Amniotic stem cell (primary cell): ENCODE results near the gene NHSL1.

Experiments used
- DNase-seq: peaks from one replicate; lab custom pipeline; 2025; lab: John Stamatoyannopoulos, UW

The NHSL1 gene, protein sequence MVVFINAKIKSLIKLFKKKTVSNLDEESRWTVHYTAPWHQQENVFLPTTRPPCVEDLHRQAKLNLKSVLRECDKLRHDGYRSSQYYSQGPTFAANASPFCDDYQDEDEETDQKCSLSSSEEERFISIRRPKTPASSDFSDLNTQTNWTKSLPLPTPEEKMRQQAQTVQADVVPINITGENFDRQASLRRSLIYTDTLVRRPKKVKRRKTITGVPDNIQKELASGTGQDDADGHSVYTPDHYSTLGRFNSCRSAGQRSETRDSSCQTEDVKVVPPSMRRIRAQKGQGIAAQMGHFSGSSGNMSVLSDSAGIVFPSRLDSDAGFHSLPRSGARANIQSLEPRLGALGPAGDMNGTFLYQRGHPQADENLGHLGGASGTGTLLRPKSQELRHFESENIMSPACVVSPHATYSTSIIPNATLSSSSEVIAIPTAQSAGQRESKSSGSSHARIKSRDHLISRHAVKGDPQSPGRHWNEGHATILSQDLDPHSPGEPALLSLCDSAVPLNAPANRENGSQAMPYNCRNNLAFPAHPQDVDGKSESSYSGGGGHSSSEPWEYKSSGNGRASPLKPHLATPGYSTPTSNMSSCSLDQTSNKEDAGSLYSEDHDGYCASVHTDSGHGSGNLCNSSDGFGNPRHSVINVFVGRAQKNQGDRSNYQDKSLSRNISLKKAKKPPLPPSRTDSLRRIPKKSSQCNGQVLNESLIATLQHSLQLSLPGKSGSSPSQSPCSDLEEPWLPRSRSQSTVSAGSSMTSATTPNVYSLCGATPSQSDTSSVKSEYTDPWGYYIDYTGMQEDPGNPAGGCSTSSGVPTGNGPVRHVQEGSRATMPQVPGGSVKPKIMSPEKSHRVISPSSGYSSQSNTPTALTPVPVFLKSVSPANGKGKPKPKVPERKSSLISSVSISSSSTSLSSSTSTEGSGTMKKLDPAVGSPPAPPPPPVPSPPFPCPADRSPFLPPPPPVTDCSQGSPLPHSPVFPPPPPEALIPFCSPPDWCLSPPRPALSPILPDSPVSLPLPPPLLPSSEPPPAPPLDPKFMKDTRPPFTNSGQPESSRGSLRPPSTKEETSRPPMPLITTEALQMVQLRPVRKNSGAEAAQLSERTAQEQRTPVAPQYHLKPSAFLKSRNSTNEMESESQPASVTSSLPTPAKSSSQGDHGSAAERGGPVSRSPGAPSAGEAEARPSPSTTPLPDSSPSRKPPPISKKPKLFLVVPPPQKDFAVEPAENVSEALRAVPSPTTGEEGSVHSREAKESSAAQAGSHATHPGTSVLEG (N-terminal part only)

DNA sequence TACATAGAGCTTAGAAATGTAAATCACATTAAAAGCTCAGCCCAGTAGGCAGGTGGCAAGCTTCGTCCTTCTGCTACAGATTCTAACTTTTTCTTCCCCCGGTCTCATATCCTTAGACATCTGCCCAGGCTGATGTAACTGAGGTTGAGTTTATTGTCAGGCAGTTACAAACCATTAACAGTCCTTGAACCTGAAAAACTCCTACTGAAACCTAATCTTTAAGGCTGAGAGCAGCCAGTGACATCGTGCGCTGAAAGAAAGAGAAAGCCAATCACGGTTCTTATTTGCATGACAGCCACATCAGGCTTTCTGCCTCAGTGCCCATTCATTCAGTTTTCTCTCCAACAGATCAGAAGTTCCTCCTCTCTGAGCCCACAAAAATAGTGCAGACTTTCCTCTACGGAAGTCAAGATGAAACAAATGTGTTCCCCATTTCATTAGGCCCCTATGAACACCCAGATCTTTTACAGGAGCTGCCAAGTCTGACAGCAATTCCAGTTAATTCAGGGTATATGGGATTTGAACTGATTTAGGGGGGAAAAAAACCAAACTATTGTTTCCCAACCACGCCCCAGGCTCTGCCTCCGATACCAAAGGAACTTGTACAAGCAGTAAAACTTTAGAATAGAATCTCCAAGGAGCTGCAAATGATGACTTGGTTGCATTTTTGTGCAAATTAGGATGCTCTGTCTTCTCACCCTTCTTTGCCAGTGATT lies at the start of gene NHSL1:
TSS of gene NHSL1 (minus strand) at position 192 of the 716 bp plus-strand sequence. CDS start 204 bp downstream, outside the sequence.
- no peak for DNase-seq

DNA sequence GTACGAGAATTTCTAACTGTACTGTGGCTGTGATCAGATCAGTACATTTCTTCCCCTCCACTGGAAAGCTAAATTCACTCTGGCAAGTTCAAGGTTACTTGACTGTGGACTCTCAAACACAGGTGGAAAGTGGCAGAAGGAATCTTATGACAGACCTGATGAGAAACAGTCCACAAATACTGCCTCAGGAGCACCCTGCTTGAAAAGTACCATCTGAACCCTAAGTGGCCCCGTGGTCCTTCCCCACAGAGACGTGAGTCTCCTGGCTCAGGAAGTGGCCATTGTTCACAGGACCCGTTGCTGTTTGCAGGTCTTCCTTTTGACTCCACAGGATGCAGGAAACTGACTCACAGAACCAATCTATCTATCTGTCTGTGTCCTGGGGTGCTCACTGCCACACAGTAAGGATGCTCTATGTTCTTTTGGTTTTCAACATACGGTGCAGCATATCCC lies 47.5 kb upstream of the NHSL1 start:
- no peak for DNase-seq

DNA sequence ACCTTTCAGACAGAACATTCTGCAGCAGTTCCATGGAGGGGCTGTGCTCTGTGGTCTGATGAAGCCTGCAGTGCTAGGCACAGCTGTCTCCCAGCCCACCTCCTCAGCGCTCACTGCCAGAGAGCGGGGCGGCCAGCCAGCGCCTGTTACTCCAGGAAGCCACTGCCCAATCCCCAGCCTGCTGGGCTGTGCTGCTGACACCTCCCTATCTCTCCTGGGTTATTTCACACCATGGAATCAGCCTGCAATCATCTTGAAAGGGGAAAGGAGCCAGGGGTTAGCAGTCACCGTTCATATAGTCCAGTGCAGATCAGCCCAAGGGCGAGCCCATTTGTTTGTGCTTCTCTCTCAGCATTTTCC lies 46.3 kb upstream of the NHSL1 start:
- no peak for DNase-seq

DNA sequence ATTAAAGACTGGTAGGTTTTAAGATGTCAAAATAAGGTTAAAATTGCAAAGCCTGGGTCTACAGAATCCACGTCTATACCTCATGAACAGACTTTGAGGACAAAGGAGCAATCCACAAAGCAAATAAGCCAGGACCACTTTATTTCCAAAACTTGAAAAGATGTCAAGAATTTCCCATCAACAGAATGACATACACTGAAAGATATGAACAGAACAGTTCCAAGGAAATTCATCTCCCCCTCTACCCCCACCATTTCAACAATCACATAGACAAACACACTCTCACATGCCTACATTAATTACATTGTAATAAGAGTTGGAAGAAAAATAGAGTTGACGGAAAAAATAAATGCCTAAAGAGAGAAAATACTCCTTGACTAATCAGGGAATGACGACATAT lies 45.2 kb upstream of the NHSL1 start:
- DNase-seq, result no peak

DNA sequence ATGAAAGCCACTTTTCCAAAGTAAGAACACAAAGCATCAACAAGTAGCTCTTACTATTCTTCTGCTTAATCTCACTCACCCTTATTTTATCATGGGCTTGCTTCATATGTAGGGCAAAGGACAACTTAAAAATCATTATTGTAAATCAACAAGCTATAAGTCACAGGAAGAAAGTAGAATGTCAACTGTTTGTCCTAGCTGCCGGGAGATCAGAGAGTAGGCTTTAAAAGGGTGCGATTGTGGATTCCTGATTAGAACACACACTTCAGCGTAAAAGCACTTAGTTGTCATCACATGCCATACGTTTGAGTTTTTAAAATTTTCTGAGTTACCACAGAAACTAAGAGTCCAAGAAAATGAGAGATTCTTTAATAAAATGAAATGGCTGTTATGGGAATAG lies 44.4 kb upstream of the NHSL1 start:
- DNase-seq, result no peak

DNA sequence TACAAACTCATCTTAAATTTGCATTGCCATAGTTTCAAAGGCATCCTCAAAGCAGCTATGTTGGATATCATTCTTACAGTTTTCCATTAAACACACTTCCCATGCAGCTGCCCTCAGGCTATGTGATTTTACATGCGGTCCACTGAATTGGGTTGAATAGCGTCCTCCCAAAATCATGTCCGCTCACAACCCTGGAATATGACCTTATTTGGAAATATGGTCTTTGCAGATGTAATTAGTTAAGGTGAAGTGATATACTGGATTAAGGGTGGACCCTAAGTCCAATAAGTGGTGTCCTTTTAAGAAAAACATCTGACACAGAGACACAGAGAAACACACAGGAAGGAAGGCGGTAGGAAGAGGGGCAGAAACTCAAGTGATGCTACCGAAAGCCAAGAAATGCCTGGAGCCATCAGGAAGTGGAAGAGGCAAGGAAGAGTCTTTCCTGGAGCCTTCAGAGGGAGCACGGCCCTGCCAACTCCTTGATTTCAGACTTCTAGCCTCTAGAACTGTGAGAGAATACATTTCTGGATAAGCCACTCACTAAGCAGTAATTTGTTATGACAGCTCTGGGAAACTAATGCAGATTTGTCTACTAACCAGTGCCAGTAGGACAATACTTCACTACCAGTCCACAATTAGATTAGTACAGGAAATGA lies 42.7 kb upstream of the NHSL1 start:
- no peak for DNase-seq

DNA sequence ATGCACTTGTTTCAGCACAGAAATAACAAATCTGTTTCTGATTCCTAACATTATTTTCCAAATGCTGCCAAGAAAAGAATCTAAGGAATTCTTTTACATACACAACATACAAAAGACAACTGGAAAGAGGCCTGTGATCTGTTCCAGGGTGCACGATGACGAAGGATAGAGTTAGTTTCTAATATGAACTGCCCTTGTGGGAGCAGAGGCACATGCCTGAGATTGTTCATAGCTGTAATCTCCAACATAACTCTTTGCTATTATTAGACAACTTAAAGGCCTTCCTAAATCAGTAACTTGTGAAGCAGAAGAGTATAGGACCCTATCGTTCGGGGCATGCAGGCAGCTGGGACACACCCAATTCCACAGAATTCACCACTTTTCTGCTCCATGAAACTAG lies 41.2 kb upstream of the NHSL1 start:
- DNase-seq, result peak; percentile 47

DNA sequence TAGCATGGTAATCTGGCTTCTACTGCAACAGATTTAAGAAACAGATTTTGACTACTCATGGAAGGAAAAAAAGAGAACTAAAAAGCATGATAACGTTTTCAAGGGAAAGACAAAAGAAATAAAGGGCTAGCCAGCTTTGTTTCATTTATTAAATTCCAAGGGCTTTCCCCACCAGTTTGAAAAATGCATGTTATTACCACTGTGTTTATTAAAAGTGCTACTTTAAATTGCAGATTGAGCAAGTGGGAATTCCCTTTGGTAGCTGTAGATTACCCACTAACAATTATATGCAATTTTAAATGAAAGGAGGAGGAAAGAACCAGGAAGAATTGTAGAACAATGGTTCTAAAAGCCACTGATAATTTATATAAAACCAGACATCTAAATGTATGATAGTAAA lies 40.6 kb upstream of the NHSL1 start:
- no peak for DNase-seq

DNA sequence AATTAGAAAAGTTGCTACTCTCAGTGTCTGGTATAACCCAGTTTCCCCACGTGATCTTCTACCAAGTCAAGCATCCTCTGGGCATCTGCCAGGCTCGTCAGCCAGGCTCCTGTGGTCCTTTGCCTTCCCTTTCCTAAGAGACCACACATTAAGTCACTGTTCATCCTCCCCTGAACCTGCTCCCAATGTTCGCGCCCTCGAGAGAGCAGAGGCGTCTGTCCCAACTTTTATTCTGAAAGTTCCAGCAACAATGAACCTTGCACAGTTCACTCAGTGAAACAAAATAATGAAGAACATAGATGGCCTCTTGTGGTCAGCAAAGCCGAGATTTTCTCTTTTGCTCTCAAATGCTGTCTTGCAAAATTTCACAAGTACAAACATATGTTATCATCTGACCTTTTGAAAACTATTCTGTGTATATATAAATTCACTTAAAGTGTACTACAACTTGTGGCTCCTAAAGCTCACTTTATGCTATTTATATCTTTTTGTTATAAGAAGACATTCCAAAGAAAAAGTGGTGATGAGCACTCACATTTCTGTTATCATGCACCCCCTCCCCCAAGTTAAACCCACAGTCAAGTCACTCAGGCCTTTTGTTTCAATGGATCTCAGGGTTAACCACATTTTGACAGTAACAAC lies 39.2 kb upstream of the NHSL1 start:
- DNase-seq, result no peak

DNA sequence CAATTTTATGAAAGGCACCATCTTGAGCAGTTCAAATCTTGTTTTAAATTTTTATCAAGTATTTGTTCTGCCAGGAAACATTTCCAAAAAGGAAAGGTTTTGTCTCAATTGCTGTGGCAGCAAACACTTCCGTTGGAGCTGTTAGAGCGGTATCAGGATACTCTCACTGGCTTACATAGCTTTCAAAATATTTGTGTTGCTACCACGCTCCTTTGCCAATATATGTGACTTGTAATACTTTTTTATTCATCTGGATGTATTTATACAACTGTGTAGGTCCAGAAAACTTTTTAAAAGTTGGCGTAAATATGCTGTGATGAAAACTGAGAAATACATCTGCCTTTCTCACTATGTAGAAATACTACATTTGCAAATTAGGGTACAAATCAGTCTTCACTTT lies 37.8 kb upstream of the NHSL1 start:
- no peak for DNase-seq

DNA sequence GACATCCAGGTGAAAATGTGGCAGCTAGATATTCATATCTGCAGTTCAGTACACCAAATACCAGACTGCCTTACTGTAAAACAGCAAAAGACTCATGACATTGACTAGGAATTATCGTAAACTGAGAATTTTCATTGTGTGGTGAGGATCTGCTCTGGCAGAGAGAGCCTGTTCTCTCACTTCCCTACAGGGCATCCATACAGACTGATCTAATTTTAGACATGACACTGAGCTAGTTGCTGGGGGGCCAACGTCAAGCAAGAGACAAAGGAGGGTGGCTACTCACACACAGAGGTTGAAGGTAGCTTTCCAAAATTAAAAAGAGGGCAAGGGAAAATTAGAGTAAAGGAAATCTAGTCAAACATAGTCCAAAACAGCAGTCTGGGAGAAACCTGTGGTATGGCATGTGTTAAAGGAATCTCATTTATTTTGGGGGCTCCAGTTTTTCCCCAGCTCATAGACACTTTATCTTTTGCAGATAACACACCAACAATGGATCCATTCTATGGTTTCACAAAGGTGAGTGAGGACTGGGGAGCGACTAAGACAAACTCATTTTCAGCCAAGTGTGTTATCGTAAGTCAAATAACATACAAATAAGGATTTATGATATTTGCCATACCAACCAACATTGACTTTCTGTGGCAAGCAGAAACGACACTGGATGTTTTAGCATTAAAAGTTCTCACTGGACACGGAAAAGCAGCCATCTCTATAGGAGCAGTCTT lies 36.6 kb upstream of the NHSL1 start:
- DNase-seq, result no peak

DNA sequence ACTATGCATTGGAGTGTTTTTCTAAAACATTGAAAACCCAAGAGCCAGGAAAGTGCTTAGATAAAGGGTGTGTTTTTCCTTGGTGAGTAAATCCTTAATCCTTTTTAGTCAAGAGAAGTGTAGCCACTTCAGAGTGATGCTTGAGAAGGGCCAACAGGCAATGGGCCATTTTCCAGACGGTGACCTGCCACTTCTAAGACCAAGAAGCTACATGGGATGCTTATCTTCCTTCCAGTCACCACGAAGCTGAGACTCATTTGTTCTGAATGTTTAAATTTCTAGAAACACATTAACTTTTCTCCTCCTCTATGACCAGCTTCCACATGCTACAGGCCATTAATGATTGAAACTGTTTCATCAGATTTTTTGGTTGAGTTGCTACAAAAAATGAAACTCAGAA lies 34.4 kb upstream of the NHSL1 start:
- DNase-seq, result no peak

DNA sequence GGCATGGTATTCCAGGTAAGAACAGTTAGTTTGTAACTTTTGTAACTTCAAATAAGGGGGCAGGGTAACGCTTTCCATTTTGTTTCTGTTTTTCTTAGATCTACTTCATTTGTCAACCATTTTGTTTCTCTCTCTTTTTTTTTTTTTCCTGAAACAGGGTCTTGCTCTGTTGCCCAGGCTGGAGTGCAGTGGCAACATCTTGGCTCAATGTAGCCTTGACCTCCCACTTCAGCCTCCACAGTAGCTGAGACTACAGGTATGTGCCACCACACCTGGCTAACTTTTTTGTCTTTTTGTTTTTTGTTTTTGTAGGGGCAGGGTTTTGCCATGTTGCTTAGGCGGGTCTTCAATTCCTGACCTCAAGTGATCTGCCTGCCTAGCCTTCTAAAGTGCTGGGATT lies 32.1 kb upstream of the NHSL1 start:
- DNase-seq, result no peak

DNA sequence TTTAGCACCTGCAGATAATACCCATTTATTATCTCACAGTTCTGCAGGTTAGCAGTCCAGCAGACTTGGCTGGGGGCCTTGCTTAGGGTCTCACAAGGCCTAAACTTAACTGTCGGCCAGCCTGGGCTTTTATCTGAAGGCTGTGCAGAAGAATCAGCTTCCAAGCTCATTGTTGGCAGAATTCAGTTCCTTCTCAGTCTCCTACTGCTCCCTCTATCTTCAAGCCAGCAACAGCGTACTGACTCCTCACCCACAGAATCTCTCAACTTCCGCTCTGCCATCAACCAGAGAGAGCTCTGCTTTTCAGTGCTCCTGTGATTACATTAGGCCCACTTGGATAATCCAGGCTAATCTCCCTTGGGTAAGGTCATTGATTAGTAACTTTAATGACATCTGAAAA lies 30.2 kb upstream of the NHSL1 start:
- DNase-seq, result no peak

DNA sequence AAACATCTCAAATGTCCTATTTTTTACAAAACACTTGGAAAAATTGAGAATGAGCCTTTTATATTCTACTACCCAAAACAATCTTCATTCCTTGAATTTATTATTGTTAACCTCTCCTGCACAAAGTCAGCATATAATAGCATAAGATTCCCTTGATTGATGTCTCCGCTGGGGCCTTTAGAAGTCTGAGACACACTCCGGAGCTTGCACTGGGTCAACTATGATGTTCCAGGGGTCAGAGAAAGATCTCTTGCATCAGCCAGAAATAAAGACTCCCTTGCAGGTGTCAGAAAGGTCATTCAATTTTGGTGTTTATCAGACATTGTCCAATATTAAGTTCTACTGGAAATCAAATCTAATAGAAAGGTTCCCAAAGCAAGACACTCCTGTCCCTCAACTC lies 29.7 kb upstream of the NHSL1 start:
- DNase-seq, result no peak

DNA sequence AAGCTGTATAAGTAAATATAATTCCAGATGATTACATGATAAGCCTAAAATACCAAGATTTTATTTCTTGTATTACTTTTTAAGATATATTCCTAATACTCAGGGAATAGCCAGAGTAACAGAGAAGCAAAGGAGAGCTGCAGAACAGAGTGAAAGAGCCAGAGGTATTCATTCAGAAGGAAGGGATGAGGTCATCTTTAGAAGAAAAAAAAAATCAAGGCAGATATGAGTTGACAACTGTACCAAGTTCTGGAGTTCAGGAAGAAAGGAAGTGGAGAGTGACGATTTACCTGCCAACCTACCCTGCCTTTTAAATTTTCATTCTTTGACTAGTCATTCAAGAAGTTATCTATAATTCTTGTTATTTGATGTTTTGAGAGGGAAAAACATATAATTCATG lies 28.8 kb upstream of the NHSL1 start:
- DNase-seq, result no peak

DNA sequence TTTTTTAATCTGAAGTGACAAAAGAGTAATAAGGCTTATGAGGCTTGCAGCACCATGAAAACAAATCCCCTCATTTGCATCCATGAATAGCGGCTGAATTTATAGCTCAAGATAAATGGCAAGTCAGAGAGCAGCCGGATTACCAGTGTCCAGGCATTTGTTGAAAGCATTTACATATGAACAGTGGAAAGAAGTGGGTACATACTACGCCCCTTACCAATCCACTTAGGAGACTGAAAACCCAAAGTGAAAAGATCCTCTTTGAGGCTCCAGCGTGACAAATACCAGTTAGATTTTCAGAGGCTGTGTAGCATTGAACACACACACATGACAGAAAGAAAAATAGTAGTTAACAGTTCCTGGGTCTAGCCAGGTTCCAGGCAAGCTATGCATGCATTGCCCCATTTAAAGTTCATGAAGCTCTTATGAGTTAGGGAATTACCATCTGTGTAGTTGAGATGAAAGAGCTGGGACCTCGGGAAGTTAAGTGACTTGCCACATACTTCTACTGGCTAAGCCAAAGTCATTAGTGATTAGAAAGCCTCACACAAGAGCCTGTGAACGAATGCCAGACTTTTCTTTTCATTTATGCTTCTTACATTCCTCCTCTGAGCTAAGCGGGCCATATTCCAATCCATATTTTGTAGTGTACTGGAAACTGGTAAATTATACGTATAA lies 28.3 kb upstream of the NHSL1 start:
- no peak for DNase-seq

DNA sequence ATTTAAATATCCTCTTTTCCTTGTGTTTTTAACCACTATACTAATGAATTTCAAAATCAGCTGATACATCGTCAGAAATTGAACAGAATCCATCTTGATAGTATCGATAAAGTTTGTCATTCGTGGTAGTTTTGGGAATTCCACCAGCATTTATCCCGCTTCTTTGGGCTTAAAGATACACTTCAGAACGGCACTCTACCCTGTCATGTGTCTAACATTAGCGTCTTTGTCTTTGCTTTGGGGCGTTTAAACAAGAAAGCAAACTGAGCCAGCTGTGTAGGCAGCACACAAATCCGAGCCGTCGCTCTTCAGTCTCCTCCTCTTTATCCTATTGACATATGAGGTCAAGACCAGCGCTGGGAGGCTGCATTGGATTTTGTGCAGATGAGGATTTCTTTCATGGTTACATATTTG lies 27.5 kb upstream of the NHSL1 start:
- no peak for DNase-seq

DNA sequence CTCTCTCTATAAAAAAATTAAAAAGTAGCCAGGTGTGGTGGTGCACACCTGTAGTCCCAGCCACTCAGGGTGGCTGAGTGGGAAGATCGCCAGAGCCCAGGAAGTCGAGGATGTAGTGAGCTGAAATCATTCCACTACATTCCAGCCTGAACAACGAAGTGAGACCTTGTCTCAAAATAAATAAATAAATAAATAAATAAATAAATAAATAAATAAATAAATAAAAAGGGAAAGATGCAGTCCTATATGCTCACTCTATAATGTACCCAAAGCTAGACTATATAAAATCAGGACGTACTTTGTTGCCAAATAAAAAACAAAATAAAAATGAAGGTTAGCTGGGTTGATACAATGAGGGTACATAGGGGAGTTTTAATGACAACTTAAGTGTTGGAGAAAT lies 26.1 kb upstream of the NHSL1 start:
- DNase-seq, result no peak
